Stimulated activated CD4-positive, alpha-beta T cell treated with anti-CD3 and anti-CD28 coated beads, TNF-alpha, amount 100 ng/mL, for 4 hours (primary cell): Measurements from ENCODE around the gene ATG13.
"Not testable (repeated sequence)": the region's sequence is repeated elsewhere in the genome, so short reads cannot be mapped to it uniquely, and the experiment has no call there.

Source experiments
- DNase-seq, 3 experiments: peaks; one replicate each; pipeline ENCODE4 v3.0.0-alpha.2; 2020; ENCODE audit warnings: low read depth in 3 of 3

ATG13 gene

DNA sequence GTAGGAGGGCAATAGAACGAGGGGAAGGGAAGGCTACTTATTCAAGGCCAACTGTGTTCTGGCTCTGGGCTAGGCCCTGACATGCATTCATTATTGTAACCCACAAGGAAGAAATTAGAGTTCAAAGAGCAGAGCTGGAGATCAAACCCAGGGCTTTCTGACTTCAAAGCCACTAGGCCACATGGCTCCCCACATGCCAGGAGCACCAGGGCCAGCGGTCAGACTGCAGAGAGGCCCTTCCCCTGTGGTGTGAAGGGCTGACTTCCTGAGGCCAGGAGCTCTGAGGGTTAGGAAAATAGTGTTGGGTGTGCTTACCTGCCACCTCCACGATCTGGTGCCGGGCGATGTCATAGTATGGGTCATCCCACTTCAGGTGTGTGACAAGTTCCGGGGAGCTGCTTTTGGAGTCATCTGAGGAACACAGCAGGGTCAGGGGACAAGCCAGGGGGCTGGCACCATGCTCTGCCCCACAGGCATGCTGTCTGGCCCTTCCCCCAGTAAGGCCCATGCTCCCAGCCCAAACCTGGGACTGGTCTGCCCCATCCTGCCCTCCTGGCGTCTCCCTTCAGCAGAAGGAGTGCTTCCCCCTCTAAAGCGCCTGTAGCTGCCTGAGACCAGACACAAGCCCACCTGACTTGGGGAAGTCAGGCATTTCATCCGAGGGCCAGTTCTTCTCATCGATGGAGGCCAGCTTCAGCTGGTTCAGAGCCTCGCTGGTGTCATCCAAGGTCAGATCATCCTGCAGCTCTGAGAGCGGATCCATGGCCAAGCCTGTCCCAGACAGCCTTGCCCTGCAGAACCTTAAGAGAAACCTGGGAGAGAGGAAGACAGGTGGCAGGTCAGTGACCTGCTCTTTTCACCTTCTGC lies 78.2 kb downstream of the ATG13 start:
- no peak for DNase-seq

DNA sequence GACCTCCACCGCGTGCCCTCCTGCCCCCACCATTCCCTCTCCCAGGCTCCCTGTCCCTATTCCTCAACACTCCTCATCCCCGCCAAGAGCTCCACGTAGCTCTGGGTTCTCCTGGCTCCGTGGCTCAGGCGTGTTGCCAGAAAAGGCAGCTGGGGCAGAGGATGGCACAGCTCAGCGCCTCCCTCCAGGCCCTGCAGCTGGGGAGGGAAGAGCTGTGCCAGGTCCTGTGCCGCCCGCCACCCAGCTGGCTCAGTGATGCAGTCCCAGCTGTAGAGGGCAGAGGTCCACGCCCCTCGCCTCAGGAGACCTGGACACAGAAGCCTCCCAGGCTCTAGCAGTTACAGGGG lies 78.8 kb downstream of the ATG13 start:
- DNase-seq = no peak

DNA sequence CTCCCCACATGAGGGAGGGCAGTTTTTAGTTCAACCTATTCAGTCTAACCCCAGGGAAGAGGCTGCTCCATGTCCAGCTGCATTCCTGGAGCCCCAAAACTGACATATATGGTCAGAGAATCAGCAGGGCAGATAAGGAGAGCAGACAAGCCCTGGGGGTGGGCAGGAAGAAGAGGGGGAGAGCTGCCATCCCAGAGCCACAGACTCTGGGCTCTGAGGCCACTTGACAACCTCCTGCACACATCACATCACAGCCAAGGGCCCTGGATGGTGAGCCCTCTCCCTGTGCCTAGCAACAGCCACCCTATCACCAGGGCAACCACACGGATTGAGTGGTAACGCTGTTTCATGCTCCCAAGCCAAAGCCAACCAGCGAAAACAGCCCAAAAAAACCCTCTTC lies 80.0 kb downstream of the ATG13 start:
- no peak for DNase-seq

DNA sequence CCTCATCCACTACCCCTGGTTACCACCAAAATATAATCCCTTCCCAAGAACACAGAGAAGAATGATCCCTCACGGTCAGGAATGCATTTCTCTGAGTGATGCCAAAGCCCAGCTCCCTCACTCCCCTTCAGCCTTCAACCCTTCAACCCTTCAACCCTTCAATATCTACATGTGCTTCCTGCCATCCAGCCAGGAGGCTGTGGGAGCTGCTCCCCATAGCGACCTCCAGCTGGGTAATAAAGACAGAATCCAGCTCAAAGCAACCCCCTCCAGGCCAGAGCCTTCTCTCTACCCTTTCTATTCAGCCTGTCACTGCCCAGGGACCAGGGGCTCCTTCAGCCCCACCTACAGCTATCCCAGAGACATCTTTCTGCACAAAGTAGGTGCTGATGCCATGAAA lies 80.4 kb downstream of the ATG13 start:
- no peak for DNase-seq

DNA sequence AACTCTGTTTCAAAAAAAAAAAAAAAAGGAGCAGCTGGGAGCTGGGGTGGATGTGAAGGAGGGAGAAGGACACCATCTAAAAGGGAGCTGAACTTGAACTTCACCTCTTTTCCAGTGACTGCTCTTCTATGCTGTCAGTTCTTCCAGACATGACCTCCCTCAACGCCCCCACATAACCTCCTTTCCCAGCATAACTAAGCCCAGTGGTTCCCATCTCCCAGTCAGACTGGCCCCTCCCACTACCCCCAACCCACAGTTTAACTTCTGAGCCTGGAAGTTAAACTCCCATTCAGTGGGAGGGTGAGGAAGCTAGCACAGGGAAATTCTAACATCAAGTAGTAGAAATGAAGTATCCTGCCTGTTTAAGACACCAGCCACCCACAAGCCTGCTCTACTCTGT lies 81.2 kb downstream of the ATG13 start:
- DNase-seq = no peak

DNA sequence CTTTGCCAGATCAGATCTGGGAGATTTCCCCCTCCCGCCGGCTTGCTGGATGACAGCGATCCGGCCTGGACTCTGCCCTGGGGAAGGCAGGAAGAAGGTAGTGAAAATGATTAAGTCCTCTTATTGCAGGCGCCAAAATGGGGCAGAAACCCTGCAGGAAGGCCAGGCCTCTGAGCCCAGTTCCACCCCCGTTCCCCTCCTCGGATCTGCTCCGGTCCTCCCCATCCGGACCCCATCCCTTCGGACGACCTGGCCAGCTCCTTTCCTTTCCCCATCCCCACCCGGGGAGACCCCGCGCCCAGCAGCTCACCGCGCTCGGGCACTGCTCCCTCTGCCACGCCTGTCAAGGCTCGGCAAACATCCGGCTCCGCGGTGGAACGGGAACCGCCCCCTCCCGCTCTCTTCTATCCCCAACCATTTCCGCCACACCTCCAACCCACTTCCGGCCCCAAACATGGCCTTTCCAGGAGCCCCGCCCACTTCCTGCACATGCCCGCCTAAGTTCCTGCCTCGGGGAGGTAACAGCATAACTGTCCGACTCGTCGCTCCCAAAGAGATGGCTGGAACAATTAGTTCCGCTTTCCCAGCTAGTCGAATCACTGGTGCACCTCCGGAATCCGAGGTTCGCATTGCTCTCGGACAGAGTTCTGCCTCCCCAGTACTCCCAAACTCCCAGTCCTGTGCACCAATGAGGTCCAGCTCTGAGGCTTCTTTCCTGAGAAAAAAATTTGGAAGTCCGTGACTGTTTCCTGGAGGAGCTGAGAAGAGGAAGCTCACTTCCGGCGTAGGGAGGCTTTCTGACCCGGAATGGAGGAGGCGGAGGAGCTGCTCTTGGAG lies 83.1 kb downstream of the ATG13 start, which contains the start of the genes ARHGAP1 and ZNF408:
Gene ARHGAP1, minus strand, starts transcription at position 379 of the 837 bp plus-strand sequence. CDS start 4,512 bp downstream, outside the sequence.
Gene ZNF408, plus strand, starts transcription at position 791 of the 837 bp plus-strand sequence. Its CDS starts 17 bp downstream, at position 808.
- DNase-seq = peak; percentile 95 to 99 (median 97)

DNA sequence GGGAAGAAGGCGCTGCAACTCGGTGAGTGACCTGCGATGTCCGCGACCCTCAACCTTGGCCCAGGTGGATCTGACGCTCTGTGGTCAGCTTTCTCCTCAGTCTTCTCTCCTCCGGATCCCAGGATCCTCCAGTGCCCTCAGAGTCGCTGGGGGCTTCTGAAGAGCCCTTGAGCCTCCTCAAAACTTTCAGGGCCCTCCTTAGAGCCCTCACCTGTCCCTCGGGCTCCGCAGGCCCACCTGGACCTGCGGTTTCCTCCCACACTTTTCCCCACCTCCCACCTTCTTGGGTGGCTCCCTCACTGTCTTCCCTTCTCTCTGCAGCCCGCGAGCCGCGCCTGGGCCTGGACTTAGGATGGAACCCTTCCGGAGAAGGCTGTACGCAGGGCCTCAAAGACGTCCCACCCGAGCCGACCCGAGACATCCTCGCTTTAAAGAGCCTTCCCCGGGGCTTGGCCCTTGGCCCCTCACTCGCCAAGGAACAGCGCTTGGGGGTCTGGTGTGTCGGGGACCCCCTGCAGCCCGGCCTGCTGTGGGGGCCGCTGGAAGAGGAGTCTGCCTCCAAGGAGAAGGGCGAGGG lies 83.8 kb downstream of the ATG13 start:
- DNase-seq = no peak

DNA sequence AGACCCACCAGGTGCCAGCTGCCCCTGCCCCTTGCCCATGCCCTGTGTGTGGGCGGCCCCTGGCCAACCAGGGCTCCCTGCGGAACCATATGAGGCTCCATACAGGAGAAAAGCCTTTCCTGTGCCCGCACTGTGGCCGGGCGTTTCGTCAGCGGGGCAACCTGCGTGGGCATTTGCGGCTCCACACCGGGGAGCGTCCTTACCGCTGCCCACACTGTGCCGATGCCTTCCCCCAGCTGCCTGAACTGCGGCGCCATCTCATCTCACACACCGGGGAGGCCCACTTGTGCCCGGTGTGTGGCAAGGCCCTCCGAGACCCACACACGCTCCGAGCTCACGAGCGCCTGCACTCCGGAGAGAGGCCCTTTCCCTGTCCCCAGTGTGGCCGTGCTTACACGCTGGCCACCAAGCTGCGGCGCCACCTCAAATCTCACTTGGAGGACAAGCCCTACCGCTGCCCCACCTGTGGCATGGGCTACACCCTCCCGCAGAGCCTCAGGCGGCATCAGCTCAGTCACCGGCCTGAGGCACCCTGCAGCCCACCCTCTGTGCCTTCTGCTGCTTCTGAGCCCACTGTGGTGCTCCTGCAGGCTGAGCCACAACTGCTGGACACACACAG lies 87.8 kb downstream of the ATG13 start:
- no peak for DNase-seq

DNA sequence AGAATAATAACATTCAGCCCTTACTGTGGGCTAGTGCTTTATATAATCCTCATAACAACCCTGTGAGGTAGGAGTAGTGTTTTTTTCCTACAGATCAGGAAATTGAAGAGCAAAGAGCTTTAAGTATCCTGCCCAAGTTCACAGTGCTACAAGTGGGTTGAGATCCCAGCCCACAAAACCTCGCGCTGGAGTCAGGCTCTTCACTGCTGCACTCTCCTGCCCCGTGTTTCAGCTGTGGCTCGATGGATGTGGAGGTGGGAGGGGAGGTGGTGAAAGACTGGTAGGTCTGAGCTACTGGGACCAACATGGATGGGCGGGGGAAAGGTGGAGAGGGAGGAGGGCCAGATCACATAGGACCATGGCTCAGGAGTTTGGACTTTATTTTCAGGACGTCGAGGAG lies 89.5 kb downstream of the ATG13 start:
- DNase-seq = no peak

DNA sequence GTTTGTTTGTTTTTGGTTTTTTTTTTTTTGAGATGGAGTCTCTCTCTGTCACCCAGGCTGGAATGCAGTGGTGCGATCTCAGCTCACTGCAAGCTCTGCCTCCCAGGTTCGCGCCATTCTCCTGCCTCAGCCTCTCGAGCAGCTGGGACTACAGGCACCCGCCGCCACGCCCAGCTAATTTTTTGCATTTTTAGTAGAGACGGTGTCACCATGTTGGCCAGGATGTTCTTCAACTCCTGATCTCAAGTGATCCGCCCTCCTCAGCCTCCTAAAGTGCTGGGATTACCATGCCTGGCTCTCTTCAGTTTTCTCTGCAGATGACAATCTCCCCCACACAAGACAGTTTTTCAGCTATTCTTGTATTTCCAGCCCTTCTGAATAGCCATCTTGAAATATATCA lies 92.0 kb downstream of the ATG13 start:
- DNase-seq = not testable (repeated sequence)

DNA sequence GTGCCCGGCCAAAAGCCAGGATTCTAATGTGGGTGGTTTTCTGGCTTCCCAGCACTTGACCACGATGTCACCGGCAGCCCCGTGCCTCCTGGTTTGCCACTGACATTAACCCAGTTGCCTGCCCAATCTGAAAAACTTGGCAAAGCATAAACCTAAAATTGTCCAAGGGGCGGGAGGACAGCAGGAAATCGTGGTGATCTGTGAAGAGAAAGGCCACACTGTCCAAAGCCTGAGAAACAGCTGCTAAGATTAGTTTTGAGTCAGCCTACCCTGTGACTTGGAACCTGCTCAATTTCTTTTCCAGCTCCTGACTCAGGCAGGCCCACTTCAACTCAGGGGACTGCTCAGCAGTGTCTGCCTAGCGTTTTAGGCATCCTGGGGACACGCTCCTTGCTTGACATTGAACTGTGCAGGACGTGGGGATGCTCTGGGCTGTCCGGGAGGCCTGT lies 93.5 kb downstream of the ATG13 start:
- DNase-seq = no peak

DNA sequence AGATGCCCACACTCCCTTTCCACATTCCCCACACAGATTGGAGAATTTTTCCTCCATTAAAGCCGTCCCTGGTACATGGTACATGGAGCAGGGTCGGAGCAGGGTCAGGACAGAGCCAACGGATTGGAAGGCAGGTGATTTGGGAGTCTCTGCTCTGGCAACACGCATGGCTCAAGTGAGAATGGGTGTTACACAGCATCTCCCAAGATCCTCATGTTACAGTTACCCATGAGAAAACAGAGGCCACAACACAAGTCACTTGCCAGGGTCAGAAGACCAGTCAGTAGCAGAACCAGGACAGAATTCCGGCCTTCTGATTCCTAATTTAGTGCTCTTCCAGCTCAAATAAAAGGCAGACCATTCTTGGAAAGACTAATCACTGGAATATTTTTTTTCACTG lies 94.0 kb downstream of the ATG13 start:
- DNase-seq = no peak

DNA sequence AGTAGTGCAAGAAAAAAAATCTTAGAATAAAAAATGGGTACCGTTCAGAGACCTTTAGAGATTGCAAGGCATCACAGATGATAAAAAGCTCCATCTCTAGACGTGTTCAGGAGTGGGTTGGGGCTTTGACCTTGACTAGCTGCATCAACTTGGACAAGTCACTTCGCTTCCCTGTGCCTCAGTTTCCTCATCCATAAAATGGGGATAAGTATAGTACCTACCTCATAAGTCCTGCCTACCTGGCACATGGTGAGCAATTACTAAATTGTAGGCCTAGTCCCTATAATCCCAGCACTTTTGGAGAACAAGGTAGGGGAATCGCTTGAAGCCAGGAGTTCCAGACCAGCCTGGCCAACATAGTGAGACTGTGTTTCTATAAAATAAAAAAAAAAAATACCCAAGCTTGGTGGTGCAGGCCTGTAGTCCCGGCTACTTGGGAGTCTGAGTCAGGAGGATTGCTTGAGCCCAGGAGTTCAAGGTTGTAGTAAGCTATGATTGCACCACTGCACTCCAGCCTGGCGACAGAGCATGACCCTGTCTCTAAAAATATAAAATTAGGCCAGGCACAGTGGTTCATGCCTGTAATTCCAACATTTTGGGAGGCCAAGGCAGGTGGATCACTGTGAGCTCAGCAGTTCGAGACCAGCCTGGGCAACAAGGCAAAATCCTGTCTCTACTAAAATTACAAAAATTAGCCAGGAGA lies 95.7 kb downstream of the ATG13 start:
- no peak for DNase-seq

DNA sequence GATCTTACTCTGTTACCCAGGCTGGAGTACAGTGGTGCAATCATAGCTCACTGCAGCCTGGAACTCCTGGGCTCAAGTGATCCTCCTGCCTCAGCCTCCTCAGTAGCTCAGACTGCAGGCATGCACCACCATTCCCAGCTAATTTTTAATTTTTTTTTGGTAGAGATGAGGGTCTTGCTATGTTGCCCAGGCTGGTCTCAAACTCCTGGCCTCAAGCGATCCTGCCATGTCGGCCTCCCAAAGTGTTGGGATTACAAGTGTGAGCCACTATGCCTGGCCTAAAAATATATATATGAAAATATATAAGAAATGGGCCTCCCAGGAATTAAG lies 100.4 kb downstream of the ATG13 start:
- DNase-seq = not testable (repeated sequence)

DNA sequence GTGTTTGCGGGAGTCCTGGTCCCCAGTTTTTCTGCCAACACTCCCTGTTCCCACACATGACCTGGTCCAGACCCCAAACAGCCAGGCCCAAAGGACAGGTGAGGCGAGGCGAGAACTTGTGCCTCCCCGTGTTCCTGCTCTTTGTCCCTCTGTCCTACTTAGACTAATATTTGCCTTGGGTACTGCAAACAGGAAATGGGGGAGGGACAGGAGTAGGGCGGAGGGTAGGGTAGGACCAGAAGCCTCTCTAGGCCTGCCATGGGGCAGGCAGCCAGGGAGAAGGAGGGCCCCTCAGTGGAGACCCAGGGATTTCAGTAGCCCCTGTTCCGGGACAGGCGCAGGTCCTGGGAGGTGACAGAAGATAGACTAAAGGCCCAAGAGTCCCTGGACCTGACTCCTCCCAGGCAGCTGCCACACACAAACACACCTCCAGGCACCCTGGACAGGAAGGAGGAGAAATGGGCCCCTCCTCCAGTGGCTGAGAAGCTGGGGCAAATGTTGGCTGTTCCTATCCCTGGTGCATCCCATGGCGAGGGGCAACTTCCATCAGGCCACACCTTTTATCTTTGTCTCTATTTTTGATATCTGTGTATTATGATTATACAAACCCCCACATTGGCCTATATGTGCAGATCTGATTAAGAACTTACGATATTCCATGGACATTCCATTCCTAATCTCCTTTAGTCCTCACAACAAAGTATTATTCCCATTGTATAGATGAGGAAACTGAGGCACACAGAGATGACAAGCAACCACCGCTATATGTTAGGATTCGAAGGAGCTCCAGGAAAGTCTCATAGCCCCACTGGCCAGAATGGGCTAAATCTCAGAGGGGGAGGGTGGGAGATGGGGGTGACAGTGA lies 101.0 kb downstream of the ATG13 start:
- DNase-seq = no peak

DNA sequence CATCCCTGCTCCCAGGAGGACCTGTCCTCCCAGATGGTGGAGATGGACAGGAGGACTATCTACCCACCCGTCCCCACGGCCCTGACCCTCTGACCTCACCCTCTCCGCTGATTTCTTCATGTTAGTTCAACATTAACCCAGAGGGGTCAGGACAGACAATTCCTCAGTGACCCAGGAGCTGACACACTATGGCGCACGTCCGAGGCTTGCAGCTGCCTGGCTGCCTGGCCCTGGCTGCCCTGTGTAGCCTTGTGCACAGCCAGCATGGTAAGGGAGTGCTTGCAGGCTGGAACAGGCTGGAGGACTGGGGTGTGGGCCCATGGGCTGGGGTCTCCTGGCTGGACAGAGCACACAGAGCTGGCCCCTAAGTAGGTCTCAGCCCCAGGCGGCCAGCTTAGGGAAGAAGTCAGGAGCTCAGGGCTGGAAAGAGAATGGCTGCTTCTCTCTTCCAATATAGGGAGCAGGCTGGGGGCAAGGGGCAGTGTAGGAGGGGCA lies 101.7 kb downstream of the ATG13 start, which contains the start of gene F2:
Gene F2, plus strand, starts transcription at position 166 of the 495 bp plus-strand sequence. Its CDS starts 23 bp downstream, at position 189.
- no peak for DNase-seq

DNA sequence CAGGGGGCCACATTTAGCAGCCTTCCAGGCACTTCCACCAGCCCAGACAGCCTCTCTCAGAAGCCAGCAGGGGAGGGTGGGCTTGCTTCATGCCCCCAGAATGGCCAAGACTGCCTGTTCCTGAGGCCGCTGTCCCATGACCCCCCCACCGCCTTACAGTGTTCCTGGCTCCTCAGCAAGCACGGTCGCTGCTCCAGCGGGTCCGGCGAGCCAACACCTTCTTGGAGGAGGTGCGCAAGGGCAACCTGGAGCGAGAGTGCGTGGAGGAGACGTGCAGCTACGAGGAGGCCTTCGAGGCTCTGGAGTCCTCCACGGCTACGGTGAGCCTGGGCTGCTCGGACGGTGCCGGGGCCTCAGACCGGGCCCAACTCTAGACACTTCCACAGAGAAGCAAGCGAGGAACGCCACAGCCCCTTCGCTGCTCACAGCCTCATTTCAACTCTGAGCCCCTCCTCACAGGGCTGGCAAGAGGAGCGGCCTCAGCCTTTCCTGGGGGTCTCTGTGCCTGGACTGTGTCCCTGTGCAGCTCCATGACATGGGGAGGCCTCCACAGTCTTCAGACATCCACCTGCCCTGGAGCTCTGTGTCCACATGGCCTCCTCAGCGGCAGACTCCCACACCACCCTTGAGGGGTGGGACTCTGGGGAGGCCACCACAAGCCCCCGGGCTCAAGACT lies 102.3 kb downstream of the ATG13 start:
- DNase-seq = no peak

DNA sequence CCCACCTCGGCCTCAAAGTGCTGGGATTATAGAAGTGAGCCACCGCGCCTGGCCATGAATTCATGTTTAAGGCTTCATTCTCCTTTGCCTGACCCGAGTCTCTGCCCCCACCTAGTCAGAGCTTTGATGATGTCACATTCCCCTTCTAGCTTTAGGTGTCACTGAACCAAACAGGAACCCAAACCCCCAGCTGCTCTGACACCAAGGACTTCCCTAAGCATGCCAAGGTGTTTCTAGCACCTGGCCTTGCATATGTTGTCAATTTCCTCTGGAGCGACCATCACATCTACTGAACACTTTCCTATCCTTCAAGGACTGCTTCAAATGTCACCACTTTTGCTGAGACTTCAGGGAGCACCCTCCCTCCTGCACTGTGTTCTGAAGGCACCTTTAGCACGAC lies 103.9 kb downstream of the ATG13 start:
- no peak for DNase-seq

DNA sequence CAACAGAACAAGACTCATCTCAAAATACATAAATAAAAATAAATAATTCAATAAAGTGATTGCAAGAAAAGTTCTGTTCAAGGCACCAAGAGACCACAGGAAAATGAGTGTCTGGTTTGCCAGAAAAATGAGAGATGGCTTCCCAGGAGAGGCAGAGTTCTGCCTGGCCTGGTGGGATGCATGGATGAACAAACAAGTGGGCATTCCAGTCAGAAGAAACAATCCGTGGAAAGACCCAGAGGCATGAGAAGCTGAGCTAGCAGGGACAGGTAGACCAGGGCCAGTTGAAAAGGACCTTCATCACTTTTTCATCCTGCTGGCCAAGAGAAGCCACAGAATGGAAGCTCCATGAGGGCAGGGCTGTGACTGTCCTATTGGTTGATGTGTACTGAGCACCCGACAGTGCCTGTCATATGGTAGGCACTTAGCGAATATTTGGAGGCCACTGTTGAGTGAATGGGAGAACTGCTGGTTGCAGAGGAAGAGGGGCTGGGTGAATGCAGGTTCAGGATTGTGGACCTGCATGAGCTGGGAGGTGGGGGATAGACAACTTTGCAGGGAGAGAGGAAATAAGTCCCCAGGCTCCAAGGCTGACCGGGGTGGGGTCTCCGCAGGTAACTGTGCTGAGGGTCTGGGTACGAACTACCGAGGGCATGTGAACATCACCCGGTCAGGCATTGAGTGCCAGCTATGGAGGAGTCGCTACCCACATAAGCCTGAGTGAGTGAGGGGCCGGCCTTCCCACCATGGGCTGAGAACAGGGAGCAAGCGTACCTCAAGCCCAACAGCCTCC lies 105.4 kb downstream of the ATG13 start:
- DNase-seq = no peak
